GM19328 (cell line): Measurements from ENCODE around the gene PCBP3.
"Not testable (repeated sequence)": the region's sequence is repeated elsewhere in the genome, so short reads cannot be mapped to it uniquely, and the experiment has no call there.

Source experiments
- ATAC-seq: cut with Tn5 transposase; IDR thresholded peaks from one replicate; pipeline ENCODE4 v1.9.1; 2021; ENCODE audit warnings: mild to moderate bottlenecking, moderate library complexity; ENCODE audit not compliant: unreplicated experiment

PCBP3 gene

GRCh38 chr21:45870421-45870820, 226.9 kb downstream of the PCBP3 start:
- no peak for ATAC-seq

- ATAC-seq, result no peak
Observed at GRCh38 chr21:45870851-45871615, 227.5 kb downstream of the PCBP3 start.

- no peak for ATAC-seq
Observed at GRCh38 chr21:45871616-45872236, 228.2 kb downstream of the PCBP3 start.

GRCh38 chr21:45872471-45872870, 228.9 kb downstream of the PCBP3 start:
- ATAC-seq, result no peak

- no peak for ATAC-seq
Observed at GRCh38 chr21:45872902-45873301, 229.4 kb downstream of the PCBP3 start.

DNA sequence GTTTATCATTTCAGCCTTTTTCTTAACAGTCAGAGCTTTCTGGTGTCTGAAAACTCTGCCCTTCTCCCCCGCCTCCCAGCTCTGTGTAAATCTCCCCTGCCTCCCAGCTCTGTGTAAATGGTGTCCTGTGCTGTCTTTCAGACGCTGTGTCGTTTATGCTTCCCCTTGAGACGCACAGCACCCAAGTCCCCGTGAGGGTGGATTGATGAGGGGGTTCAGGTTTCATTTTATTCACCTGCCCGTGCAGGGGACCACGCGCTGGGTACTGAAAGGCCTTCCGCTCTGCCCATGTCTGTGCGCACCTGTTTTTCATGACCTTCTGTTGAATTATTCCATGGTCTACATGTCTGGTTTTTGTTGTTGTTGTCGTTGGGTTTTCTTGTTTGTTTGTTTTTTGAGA, 229.9 kb downstream of the PCBP3 start:
- ATAC-seq, result no peak

GRCh38 chr21:45873866-45874265, 230.3 kb downstream of the PCBP3 start:
- no peak for ATAC-seq

GRCh38 chr21:45874716-45875415, 231.3 kb downstream of the PCBP3 start:
- ATAC-seq, result no peak

GRCh38 chr21:45875416-45875760, 231.9 kb downstream of the PCBP3 start:
- no peak for ATAC-seq

DNA sequence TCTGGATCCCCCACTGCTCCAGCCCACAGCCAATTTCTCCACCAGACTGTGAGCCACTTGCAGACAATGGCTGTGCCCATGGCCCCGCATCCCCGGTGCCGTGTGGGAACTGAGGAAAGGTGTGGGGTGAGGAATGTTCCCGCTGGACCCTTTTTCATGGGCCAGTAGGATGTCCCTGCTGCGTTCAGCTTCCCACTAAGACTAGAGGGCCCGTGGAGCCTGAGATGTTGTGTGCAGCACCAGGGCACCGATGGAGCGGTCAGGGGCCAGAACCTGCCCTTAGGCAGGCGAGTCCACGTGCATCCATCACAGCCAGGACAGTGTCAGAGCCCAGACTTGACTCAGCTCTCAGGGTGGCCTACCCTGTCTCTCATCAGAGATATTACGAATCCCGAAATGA, 232.4 kb downstream of the PCBP3 start:
- ATAC-seq, result no peak

DNA sequence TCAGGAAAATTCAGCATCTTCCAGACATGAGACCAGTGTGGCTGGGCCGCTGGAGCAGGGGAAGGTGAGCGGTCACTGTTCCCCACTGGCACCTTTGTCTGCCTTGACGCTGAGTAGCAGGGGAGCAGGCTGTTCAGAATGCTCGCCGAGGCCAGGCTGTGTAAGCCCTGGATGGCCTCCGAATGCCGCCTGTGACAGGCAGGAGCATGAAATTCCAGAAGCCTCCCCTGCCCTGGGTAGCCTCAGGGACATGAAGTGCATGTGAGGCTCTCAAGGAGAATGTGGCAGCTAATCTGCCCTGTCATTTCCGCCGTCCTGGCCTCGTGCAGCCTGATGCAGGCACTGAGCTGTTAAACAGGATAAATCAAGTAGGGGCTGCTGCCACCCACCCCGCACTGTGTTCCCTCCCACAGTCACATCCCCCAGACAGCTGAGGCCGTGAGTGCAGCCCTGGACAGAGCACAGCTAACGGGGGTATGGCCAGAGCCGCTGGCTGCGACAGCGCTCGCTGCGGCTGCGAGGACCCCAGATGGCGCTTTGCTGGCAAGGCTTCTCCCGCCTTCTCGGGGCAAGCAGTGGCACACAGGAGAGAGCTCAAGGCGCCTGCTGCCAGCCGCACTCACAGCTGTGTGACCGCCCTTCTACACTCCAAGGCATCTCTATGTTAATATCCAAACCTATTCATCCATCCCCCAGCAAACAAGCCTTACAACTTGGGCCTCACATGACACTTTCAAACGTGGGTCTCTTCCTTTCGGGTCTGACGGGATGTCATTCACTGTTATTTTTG, 233.1 kb downstream of the PCBP3 start:
- ATAC-seq, result no peak

DNA sequence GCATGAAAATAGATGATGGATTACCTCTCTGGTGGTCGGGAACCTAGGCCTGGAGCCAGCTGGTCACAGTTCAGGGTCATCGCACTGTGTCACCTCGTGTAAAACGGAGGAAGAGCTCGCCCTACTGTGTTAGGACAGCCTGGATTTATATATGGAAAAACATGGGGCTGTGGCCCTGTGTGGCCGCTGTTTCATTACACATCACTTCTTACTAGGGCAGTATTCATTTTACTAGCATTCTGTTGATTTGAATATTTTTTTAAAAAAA, 233.6 kb downstream of the PCBP3 start:
- no peak for ATAC-seq

GRCh38 chr21:45877821-45878469, 234.4 kb downstream of the PCBP3 start:
- ATAC-seq, result no peak

- ATAC-seq, result no peak
Observed at GRCh38 chr21:45880097-45881068, 236.9 kb downstream of the PCBP3 start.

GRCh38 chr21:45882645-45883044, 239.1 kb downstream of the PCBP3 start:
- ATAC-seq, result no peak

DNA sequence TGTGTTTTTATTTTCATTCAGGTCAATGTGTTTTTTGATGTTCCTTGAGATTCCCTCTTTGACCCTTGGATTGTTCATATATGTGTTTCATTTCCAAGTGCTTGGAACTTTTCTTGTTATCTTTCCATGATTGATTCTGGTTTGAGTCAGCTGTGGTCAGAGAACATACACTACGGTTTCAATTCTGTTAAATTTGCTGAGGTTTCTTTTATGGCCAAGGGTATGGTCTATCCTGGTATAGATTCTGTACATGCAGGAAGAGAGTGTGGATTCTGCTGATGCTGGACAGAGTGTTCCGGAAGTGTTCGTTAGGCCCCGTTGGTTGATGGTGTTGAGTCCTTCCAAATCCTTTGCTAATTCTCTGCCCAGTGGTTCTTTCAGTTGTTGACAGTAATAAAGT, 239.6 kb downstream of the PCBP3 start:
- no peak for ATAC-seq

- ATAC-seq, result no peak
Observed at GRCh38 chr21:45885597-45885929, 242.0 kb downstream of the PCBP3 start.

- not testable (repeated sequence) for ATAC-seq
Observed at GRCh38 chr21:45885930-45886601, 242.5 kb downstream of the PCBP3 start.

DNA sequence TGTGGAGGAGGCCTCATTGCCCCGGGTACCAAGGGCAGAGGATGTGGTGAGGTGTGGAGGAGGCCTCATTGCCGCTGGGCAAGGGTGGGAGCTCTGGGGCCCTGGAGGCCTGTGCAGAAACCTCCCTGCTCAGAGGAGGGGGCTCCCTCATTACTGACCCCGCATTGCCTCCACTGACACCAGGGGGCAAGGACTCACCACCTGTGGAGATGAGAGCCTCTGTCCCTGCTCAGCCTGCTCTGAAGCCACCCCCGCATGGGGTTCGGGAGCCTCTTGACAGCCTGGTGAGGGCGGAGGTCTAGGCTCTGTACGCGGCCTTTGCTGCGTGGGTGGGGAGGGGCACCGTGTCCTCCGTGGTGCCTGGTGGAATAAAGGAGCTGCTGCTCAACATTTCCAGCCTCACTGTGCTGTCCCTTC, 243.1 kb downstream of the PCBP3 start:
- ATAC-seq, result no peak
